K562 (cell line): Measurements from ENCODE around the gene GRAMD4. TPM values are rescaled to one million over a fixed set of nuclear protein-coding genes. Genes with fewer than 3 reads are reported as not detected.

Source experiments
- ATAC-seq: fragments of 200-7000 bp; cut with Tn5 transposase; 3 replicates; pipeline ENCODE4 v1.9.1; 2020; ENCODE audit warnings: moderate library complexity
- BruUV-seq: library from RNA; stranded (reverse); fragments of 400-500 nt; replicated peaks from 2 replicates; lab custom pipeline; 2021; lab: Mats Ljungman, UMichigan
- CTCF ChIA-PET: fragments of 300-600 bp; formaldehyde crosslinking; extraction: SDS; loops from one replicate; lab custom pipeline; 2021; ENCODE audit warnings: low intra/inter-chr PET ratio; lab: Yijun Ruan, JAX
- POLR2A ChIA-PET: fragments of 300-600, 350-650 bp; sonication (Branson Sonifier 250); formaldehyde crosslinking; extraction: SDS; loops from one replicate; lab custom pipeline; 2021; ENCODE audit warnings: antibody characterized with exemption, inconsistent platforms; lab: Yijun Ruan, JAX
- DNase-seq, 4 experiments: peaks; one replicate each; pipeline versions ENCODE4 v3.0.0 to v3.0.0-alpha.2; 2011 to 2018; ENCODE audit warnings: low spot score in 3 of 4, mixed read lengths in 3 of 4; ENCODE audit errors: extremely low read depth in 1 of 4
- FAIRE-seq: peaks from 2 replicates; lab custom pipeline; 2011; peaks lifted over from hg19 to GRCh38; lab: Jason Lieb, UNC
- H2AFZ ChIP-seq: 2 replicates; pipeline ENCODE4 v1.6.0; 2011; ENCODE audit warnings: low read depth, low read length, control low read depth, inconsistent platforms
- H3K27ac ChIP-seq: fragments of 200-600 bp; 3 replicates; pipeline ENCODE4 v1.8.0; 2011; ENCODE audit warnings: low read depth, mild to moderate bottlenecking, control low read depth, inconsistent platforms, low read length, moderate library complexity, mixed read lengths; ENCODE audit errors: extremely low read depth
- H3K27me3 ChIP-seq, 2 experiments: fragments of 300-600 bp in 1 of 2; 2 replicates in 1 of 2; 3 replicates in 1 of 2; pipeline versions ENCODE4 v1.6.0 to v1.8.0; 2011; ENCODE audit warnings: inconsistent platforms in 2 of 2, low read length in 2 of 2, mild to moderate bottlenecking in 1 of 2, mixed read lengths in 1 of 2, moderate library complexity in 1 of 2; ENCODE audit not compliant: control insufficient read depth in 2 of 2, insufficient read depth in 2 of 2
- H3K36me3 ChIP-seq: fragments of 300-600 bp; 3 replicates; pipeline ENCODE4 v1.8.0; 2011; ENCODE audit warnings: mild to moderate bottlenecking, low read length, inconsistent platforms; ENCODE audit not compliant: control insufficient read depth, insufficient read depth
- H3K4me1 ChIP-seq, 2 experiments: fragments of 200-600 bp in 1 of 2; replicated peaks in 1 of 2; 2 replicates in 1 of 2; 3 replicates in 1 of 2; pipeline versions ENCODE4 v1.5.1 to v1.8.0; 2011; ENCODE audit warnings: inconsistent platforms in 2 of 2, low read length in 2 of 2, mild to moderate bottlenecking in 1 of 2, mixed read lengths in 1 of 2, moderate library complexity in 1 of 2; ENCODE audit not compliant: control insufficient read depth in 2 of 2, insufficient read depth in 2 of 2
- H3K4me2 ChIP-seq: 2 replicates; pipeline ENCODE4 v1.6.1; 2011; ENCODE audit warnings: low read length, control low read depth, inconsistent platforms, mixed read lengths; ENCODE audit not compliant: insufficient read depth
- H3K4me3 ChIP-seq: fragments of 200-600 bp; sonication (generic), shearing (Covaris generic); 2 replicates; pipeline ENCODE4 v1.5.1; 2016; ENCODE audit warnings: control low read depth, inconsistent platforms
- H3K79me2 ChIP-seq: fragments of 200-600 bp; 3 replicates; pipeline ENCODE4 v1.8.0; 2011; ENCODE audit warnings: low read length, inconsistent platforms; ENCODE audit not compliant: control insufficient read depth, insufficient read depth
- H3K9ac ChIP-seq, 2 experiments: 2 replicates each; pipeline versions ENCODE4 v1.6.0 to v1.6.1; 2011; ENCODE audit warnings: low read depth in 2 of 2, low read length in 2 of 2, control low read depth in 1 of 2, inconsistent platforms in 1 of 2, mild to moderate bottlenecking in 1 of 2, mixed read lengths in 1 of 2; ENCODE audit not compliant: insufficient read depth in 1 of 2
- H3K9me1 ChIP-seq: one replicate; pipeline ENCODE4 v1.6.0; 2011; ENCODE audit warnings: inconsistent platforms, mild to moderate bottlenecking, low read length, moderate library complexity; ENCODE audit not compliant: control insufficient read depth, insufficient read depth
- H3K9me3 ChIP-seq: replicated peaks from 2 replicates; pipeline ENCODE4 v1.5.1; 2011; ENCODE audit warnings: low read depth, low read length, inconsistent platforms; ENCODE audit not compliant: control insufficient read depth, insufficient read depth
- H4K20me1 ChIP-seq: replicated peaks from 2 replicates; pipeline ENCODE4 v1.6.1; 2011; ENCODE audit warnings: low read length, inconsistent platforms, mixed read lengths; ENCODE audit not compliant: control insufficient read depth, insufficient read depth
- E2F6 ChIP-seq, 2 experiments: IDR thresholded peaks; 2 replicates each; pipeline ENCODE4 v1.6.1; 2011; ENCODE audit warnings: borderline replicate concordance in 1 of 2, control low read depth in 1 of 2, low read depth in 1 of 2, low read length in 1 of 2, mild to moderate bottlenecking in 1 of 2, mixed read lengths in 1 of 2, moderate library complexity in 1 of 2; ENCODE audit not compliant: insufficient read depth in 1 of 2, insufficient read length in 1 of 2, poor library complexity in 1 of 2, severe bottlenecking in 1 of 2; ENCODE audit errors: extremely low read depth in 1 of 2
- FOSL1 ChIP-seq: fragments of 200-800 bp; sonication (Bioruptor generic); conservative IDR thresholded peaks from 2 replicates; pipeline ENCODE4 v1.6.1; 2016; ENCODE audit warnings: missing genetic modification characterization, missing compliant biosample characterization
- FOXA3 ChIP-seq, 2 experiments: fragments of 450-650 bp in 1 of 2; sonication (generic) in 1 of 2; formaldehyde crosslinking; IDR thresholded peaks in 1 of 2; conservative IDR thresholded peaks in 1 of 2; 2 replicates each; pipeline versions ENCODE4 v1.4.0 to v1.8.0; 2020 to 2022; ENCODE audit warnings: mild to moderate bottlenecking in 2 of 2, missing genetic modification reagents in 1 of 2
- HDAC1 ChIP-seq, 2 experiments: fragments of 450-650 bp; IDR thresholded peaks; 2 replicates each; pipeline ENCODE4 v1.6.1; 2016 to 2017; ENCODE audit warnings: inconsistent platforms in 1 of 2, mild to moderate bottlenecking in 1 of 2, moderate library complexity in 1 of 2
- ILF3 ChIP-seq: fragments of 450-650 bp; IDR thresholded peaks from 2 replicates; pipeline ENCODE4 v1.6.1; 2018; ENCODE audit warnings: antibody characterized with exemption, mild to moderate bottlenecking, moderate library complexity, borderline replicate concordance
- ZNF384 ChIP-seq: IDR thresholded peaks from 2 replicates; pipeline ENCODE4 v1.6.1; 2012; ENCODE audit warnings: low read depth, low read length, improper control_type of control experiment
- WGBS: fragments of 100-300 bp; shearing (Covaris generic); methylation state at CpG from one replicate; pipeline ENCODE4 v1.1.6; 2016; ENCODE audit warnings: low coverage, mixed read lengths; ENCODE audit not compliant: insufficient coverage; ENCODE audit errors: missing lambda C conversion rate; 5-methylcytosine and 5-hydroxymethylcytosine counted together
- in situ Hi-C: fragments of 300-500 bp; cut with MboI; formaldehyde crosslinking; loops from 4 replicates; pipeline ENCODE4 v1.15.0; 2018; ENCODE audit warnings: inconsistent platforms, mixed read lengths
- intact Hi-C: fragments of 100-400 bp; cut with micrococcal nuclease; formaldehyde crosslinking; loops from 2 replicates; pipeline ENCODE4 v1.14.2; 2022
- polyA plus RNA-seq, 8 experiments: library from polyadenylated mRNA; depleted of rRNA in 4 of 8; stranded (reverse) in 5 of 8; unstranded in 3 of 8; fragments of >200 nt; fragmentation: Nextera tagmentation in 2 of 8; fragmentation: Illumina TruSeq in 1 of 8; extraction: Ambion mirVana in 2 of 8; extraction: Trizol in 1 of 8; gene quantifications; 2 replicates each; pipeline versions ENCODE4 v1.2.1 to v1.2.3, GENCODE V29; 2011 to 2014; ENCODE audit warnings: inconsistent platforms in 1 of 8, missing spikeins in 1 of 8
- total RNA-seq, 7 experiments: library from RNA; depleted of rRNA in 6 of 7; stranded (reverse); fragments of >200 nt in 6 of 7; fragmentation: Illumina TruSeq in 2 of 7; extraction: Trizol in 2 of 7; gene quantifications; 2 replicates each; pipeline versions ENCODE4 v1.2.1 to v1.2.3, GENCODE V29; 2011 to 2021; ENCODE audit warnings: low replicate concordance in 1 of 7
- TF ChIP-seq, protein P1 (sequence below): fragments of 450-650 bp; IDR thresholded peaks from 2 replicates; pipeline ENCODE4 v1.6.1; 2017; ENCODE audit warnings: mild to moderate bottlenecking, moderate library complexity

Gene GRAMD4
- total and polyA plus RNA-seq, 9 of the 15 experiments (the other 6 are each of a cell fraction or from before 2014, with no cell fraction given), result 0.18 to 44.8 (median 18.6) TPM

DNA sequence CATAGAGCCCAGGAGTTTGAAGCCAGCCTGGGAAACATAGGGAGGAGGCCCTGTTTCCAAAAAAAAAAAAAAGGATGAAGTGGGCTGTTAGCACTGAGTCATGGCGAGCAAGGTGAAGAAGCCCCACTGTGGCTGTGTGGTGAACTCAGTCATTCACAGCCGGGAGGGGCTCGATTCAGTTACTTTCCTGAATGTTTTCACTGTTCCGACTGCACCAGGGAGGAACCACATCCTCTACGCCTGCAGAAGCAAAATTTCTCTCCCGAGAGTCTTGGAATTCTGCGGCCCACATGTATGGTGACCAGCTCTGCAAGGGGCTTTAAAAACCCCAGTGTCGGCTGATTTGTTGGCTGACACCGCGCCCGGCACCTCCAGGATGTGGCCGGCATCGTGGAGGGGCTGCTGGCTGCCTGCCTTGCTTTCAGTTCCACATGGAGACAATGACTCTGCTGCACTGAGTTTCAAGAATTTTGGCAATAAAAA lies 27.8 kb upstream of the GRAMD4 start:
- H3K4me2 ChIP-seq, result no peak overlapping the region; the same call in 1 of the 2 replicates
- peak overlapping the region; percentile 71; the same call in 2 of the 3 replicates for H3K27ac ChIP-seq
- H2AFZ ChIP-seq, result no peak overlapping the region
- no peaks in the 10 kb centered on the region for H3K9me3 ChIP-seq
- FAIRE-seq, result peak; percentile 54
- H3K9ac ChIP-seq, result peak overlapping the region; percentile 17 to 87
- no peaks in the 10 kb centered on the region for H3K9me1 ChIP-seq
- peaks cover 45% of the 10 kb centered on the region for H3K79me2 ChIP-seq
- intact Hi-C loops, result no loop called here
- no peak overlapping the region for H3K4me3 ChIP-seq
- H3K4me1 ChIP-seq, result peaks cover 9 to 58% of the 10 kb centered on the region in 2 experiments; a peak in 4 of 5 replicates
- TF ChIP-seq ZNF384 (peak; percentile 65), FOXA3 (CRISPR knock-in tag; conservative IDR thresholded peaks at IDR 0.05 in 1 of 2, IDR thresholded peaks at IDR 0.05 in 1 of 2) (no peak), ILF3 (no peak), FOSL1 (tag) (peak; percentile 33; the same call in 1 of the 2 replicates), E2F6 (IDR thresholded peaks at IDR 0.05; ENCODE audit: borderline replicate concordance in 1 of 2, extremely low read depth in 1 of 2, insufficient read depth in 1 of 2, insufficient read length in 1 of 2, low read depth in 1 of 2, low read length in 1 of 2, poor library complexity in 1 of 2, severe bottlenecking in 1 of 2) (peak in 1 of 2 experiments; percentile 14), HDAC1 (IDR thresholded peaks at IDR 0.05) (0 out of 4 replicates have a peak, but pooled peaks of 1 of the 2 experiments have one; percentile 8)
- TF ChIP-seq, protein P1, sequence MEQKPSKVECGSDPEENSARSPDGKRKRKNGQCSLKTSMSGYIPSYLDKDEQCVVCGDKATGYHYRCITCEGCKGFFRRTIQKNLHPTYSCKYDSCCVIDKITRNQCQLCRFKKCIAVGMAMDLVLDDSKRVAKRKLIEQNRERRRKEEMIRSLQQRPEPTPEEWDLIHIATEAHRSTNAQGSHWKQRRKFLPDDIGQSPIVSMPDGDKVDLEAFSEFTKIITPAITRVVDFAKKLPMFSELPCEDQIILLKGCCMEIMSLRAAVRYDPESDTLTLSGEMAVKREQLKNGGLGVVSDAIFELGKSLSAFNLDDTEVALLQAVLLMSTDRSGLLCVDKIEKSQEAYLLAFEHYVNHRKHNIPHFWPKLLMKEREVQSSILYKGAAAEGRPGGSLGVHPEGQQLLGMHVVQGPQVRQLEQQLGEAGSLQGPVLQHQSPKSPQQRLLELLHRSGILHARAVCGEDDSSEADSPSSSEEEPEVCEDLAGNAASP, result no peak
- 20% methylated on average over 13 of the region's 13 CpGs for WGBS
- DNase-seq, result peak in 3 of 4 experiments; percentile 31 to 55 (median 54)
- in situ Hi-C loops, result no loop called here
- peak; percentile 74 for ATAC-seq
- ChIA-PET POLR2A (no interaction called here), CTCF (no interaction called here)
- no peaks in the 10 kb centered on the region for H3K27me3 ChIP-seq
- BruUV-seq, result no TSS peak
- no peaks in the 10 kb centered on the region for H3K36me3 ChIP-seq
- no peaks in the 10 kb centered on the region for H4K20me1 ChIP-seq
